Rectal smooth muscle tissue (tissue), 1 donor: ENCODE measurements around the gene IQCE.

Source experiments
- H3K27ac ChIP-seq: one replicate; pipeline ENCODE4 v1.7.0; 2013; ENCODE audit warnings: low read depth, low read length, inconsistent platforms
- H3K27me3 ChIP-seq: one replicate; pipeline ENCODE4 v1.7.0; 2013; ENCODE audit warnings: low read length; ENCODE audit not compliant: control insufficient read depth, insufficient read depth
- H3K36me3 ChIP-seq: one replicate; pipeline ENCODE4 v1.7.0; 2013; ENCODE audit warnings: low read length; ENCODE audit not compliant: control insufficient read depth, insufficient read depth
- H3K4me1 ChIP-seq: one replicate; pipeline ENCODE4 v1.7.0; 2013; ENCODE audit warnings: low read length; ENCODE audit not compliant: control insufficient read depth, insufficient read depth
- H3K4me3 ChIP-seq: one replicate; pipeline ENCODE4 v1.7.0; 2013; ENCODE audit warnings: low read length
- H3K9ac ChIP-seq: one replicate; pipeline ENCODE4 v1.7.0; 2013; ENCODE audit warnings: low read length

The IQCE gene

DNA sequence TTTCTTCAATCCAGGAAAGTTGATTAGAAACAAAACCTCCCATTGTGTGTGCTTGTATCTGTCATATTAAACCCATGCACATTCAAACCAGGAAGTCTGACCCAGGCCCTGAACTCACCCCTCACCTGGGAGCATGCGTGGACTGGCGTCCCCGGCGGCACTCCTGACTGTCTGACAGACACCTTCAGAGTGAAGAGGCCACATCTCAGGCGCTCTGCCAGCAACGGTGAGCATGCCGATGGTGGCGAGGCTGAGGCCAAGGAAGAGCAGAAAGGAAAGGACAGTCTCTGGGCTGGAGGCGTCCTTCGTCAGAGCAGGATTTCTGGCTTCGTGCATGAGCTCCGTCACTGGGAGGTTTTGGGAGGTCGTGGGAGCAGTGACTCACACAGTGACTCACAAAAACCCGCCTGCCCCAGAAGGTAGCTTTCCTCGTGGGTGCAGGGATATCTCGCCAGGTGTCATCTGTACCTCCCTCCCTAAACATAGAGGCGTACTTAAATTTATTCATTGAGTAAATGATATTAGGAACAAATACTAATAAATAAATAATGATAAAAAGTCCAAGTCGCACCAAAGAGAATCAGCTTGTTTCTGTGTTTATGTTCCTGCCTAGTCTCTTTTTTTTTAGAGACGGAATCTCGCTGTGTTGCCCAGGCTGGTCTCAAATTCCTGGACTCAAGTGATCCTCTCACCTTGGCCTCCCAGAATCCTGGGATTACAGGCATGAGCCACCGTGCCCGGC lies 13.5 kb downstream of the IQCE start:
- no peak overlapping the region for H3K9ac ChIP-seq
- no peak overlapping the region for H3K4me3 ChIP-seq
- H3K27me3 ChIP-seq, result no peaks in the 10 kb centered on the region
- no peaks in the 10 kb centered on the region for H3K4me1 ChIP-seq
- H3K27ac ChIP-seq, result no peak overlapping the region
- peaks cover 5% of the 10 kb centered on the region for H3K36me3 ChIP-seq

DNA sequence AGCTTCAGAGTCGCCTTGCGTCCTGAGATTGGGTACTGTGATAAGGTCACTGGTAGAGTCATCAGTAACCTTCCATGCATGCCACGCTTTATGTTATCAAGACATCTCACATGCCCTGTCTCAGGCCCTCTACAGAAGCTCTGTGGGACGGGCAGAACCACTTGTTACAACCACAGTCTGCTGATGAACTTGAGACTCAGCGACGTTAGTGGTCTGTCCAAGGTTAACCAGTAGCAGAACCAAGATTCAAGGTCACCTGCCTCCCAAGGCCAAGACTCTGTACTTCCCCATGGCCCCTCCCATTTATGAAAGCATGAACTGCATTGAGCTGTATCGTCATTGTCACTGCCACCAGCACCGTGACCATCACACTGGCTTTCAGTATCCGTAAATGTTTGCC lies 15.0 kb downstream of the IQCE start:
- Histone ChIP-seq H3K27ac (no peak overlapping the region), H3K4me3 (no peak overlapping the region), H3K9ac (no peak overlapping the region), H3K27me3 (no peaks in the 10 kb centered on the region), H3K4me1 (no peaks in the 10 kb centered on the region), H3K36me3 (peaks cover 5% of the 10 kb centered on the region)

DNA sequence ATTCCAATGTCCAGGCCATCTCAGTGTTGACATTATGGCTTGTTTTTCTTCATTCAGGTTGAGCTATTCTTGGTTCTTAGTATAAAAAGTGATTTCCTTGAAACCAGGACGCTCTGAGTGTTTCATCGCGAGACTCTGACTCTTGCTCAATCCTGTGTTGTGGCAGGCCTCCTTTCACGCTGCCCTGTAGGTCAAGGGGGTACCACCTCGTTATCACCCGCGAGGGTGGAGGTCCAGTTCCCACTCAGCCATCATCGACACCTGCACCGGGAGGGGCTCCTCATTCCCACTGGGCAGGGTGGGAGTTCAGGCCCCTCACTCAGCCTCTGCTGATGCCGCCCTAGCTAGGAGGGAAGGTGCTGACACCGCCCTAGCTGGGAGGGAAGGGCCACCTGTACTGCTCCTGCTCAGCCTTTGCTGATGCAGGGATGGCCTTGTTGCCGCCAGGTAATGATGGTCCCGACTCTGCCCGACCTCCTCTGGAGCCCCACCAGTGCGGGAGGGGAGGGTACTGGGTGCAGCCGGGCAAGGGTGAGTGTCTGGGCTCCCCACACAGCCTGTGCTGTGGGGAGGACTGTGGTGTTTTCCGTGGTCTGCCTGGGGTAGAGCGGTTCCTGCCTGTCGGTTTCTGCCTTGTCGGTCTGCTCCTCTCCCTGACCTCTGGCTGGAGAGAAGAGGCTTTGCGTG lies 16.4 kb downstream of the IQCE start:
- Histone ChIP-seq H3K36me3 (peaks cover 5% of the 10 kb centered on the region), H3K9ac (no peak overlapping the region), H3K4me1 (no peaks in the 10 kb centered on the region), H3K4me3 (no peak overlapping the region), H3K27ac (no peak overlapping the region), H3K27me3 (no peaks in the 10 kb centered on the region)

DNA sequence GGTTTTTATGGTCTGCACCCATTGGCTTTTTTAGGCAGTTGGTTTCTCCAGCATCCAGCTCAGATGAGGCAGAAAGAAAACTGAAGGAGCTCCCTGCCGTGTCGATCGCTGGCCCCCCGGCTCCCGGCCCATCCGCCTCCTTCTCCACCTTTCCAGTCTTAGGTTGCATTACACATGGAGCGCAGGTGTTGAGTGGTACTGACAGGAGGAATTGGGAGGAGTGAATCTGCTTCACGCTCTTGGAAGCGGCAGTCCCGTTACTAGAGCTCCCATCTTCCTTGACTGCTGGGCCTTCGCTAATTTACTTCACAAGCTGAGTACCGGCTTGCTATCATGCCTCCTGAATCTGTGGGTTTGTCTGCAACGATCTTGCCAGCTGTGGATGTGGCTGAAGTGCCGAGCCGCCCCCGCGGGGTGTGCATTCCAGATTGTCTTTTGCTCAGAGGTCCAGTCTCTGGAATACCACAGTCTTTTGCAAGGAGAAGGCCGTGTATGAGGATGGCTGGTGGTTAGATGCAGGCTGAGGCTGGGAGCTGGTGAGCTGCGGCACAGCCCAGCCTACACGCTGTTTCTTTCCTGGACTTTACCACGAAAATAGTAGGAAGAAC lies 17.1 kb downstream of the IQCE start:
- H3K27me3 ChIP-seq, result no peaks in the 10 kb centered on the region
- H3K4me1 ChIP-seq, result no peaks in the 10 kb centered on the region
- peaks cover 5% of the 10 kb centered on the region for H3K36me3 ChIP-seq
- H3K27ac ChIP-seq, result no peak overlapping the region
- H3K9ac ChIP-seq, result no peak overlapping the region
- no peak overlapping the region for H3K4me3 ChIP-seq

DNA sequence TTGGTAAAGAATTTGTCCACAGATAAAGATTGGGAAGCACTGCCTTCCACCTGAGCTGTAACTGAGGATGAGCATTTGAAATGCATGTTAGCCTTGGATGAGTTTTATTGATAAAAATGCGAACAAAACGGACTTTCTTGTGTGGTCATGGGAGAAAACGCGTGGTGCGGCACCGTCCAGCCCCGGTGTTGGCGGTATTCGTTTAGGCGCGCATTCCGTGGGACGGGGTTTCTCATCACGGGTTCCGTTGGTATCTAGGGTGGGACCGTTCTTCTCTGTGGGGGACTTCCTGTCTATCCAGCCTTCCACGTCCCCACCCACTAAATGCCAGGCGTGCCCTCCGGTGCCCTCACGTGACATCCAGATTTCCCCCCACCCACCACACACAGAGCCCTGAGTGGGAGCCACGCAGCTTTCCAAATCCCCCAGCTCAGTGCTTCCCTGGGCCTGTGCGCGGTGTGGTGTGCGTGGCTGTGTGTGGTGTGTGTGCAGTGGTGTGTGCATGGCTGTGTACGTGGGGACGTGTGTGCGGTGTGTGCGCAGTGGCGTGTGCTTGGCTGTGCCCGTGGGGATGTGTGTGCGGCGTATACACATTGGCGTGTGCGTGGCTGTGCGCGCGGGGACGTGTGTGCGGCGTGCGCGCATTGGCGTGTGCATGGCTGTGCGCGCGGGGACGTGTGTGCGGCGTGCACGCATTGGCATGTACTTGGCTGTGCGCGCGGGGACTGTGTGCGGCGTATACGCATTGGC lies 18.1 kb downstream of the IQCE start:
- Histone ChIP-seq H3K27me3 (no peaks in the 10 kb centered on the region), H3K4me3 (no peak overlapping the region), H3K9ac (no peak overlapping the region), H3K4me1 (no peaks in the 10 kb centered on the region), H3K36me3 (peaks cover 5% of the 10 kb centered on the region), H3K27ac (no peak overlapping the region)

DNA sequence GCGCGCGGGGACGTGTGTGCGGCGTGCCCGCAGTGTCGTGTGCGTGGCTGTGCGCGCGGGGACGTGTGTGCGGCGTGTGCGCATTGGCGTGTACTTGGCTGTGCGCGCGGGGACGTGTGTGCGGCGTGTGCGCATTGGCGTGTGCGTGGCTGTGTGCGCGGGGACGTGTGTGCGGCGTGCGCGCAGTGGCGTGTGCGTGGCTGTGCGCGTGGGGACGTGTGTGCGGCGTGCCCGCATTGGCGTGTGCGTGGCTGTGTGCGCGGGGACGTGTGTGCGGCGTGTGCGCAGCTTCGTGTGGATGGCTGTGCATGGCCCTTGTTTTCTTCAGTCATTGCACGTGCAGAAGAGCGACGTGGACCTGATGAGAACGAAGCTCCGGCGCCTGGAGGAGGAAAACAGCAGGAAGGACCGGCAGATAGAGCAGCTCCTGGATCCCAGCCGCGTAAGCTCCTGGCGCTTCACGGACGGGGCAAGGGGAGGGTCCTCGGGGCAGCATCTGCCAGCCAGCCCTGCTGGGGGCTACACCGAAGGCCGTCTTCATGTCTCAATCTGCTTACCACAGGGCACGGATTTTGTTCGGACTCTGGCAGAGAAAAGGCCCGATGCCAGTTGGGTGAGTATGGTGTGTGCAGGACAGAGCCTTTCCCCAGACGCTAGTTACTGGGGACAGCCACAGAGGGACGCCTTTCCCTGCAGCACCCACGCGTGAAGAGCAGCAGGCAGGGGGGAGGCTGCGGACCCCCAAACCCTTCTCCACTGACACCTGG lies 19.3 kb downstream of the IQCE start:
- H3K36me3 ChIP-seq, result peaks cover 2% of the 10 kb centered on the region
- no peaks in the 10 kb centered on the region for H3K4me1 ChIP-seq
- H3K9ac ChIP-seq, result no peak overlapping the region
- H3K4me3 ChIP-seq, result no peak overlapping the region
- H3K27ac ChIP-seq, result no peak overlapping the region
- no peaks in the 10 kb centered on the region for H3K27me3 ChIP-seq

DNA sequence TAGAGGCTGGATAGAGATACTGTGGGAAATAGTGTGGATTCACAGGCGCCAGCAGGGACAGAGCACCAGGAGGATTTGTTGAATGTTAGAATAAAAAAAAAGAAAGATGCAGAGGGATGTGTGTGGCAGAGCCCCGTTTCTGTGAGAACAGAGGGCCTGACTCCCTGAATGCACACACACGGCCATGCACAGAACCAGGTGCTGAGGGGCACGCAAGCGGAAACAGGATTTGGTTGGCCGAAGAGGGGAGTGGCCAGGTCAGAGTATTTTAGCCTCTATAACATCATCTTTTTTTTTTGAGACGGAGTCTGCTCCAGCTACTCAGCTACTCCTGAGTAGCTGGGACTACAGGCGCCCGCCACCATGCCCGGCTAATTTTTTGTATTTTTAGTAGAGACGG lies 21.9 kb downstream of the IQCE start:
- no peak overlapping the region for H3K27ac ChIP-seq
- no peaks in the 10 kb centered on the region for H3K27me3 ChIP-seq
- H3K36me3 ChIP-seq, result peaks cover 5% of the 10 kb centered on the region
- H3K9ac ChIP-seq, result no peak overlapping the region
- no peaks in the 10 kb centered on the region for H3K4me1 ChIP-seq
- no peak overlapping the region for H3K4me3 ChIP-seq

DNA sequence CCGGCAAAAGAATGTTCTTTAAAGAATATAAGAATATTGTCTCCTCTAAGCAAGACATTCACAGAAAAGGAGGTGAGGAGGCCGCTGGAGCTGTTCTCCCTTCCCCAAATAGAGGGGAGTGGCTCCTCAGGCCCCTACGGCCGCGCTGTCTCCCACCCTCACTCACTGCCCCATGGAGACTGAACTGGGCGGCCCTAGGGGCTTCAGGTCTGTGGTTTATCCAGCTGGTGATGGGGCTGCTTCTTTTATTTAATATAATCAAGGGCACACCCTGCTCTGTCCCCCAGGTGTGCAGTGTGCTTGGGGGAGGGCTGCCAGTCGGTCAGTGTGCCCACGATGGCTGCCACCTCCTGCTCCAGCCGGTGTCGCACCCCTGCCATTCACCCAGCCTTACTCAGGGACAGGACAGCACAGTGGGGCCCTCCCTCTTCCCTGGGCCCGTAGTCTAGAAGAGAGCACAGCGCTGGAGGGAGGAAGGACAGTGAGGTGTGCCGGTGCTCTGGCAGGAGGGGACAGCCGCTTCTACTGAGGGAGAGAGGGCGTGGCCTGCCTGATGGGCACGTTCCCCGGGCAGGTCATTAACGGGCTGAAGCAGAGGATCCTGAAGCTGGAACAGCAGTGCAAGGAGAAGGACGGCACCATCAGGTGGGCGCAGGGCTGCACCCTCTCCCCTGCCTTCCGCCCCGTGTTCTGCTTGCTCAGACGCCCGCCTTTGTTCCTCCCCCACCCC lies 23.4 kb downstream of the IQCE start:
- H3K36me3 ChIP-seq, result peaks cover 13% of the 10 kb centered on the region
- H3K9ac ChIP-seq, result no peak overlapping the region
- H3K27me3 ChIP-seq, result no peaks in the 10 kb centered on the region
- H3K4me3 ChIP-seq, result no peak overlapping the region
- no peaks in the 10 kb centered on the region for H3K4me1 ChIP-seq
- H3K27ac ChIP-seq, result no peak overlapping the region

DNA sequence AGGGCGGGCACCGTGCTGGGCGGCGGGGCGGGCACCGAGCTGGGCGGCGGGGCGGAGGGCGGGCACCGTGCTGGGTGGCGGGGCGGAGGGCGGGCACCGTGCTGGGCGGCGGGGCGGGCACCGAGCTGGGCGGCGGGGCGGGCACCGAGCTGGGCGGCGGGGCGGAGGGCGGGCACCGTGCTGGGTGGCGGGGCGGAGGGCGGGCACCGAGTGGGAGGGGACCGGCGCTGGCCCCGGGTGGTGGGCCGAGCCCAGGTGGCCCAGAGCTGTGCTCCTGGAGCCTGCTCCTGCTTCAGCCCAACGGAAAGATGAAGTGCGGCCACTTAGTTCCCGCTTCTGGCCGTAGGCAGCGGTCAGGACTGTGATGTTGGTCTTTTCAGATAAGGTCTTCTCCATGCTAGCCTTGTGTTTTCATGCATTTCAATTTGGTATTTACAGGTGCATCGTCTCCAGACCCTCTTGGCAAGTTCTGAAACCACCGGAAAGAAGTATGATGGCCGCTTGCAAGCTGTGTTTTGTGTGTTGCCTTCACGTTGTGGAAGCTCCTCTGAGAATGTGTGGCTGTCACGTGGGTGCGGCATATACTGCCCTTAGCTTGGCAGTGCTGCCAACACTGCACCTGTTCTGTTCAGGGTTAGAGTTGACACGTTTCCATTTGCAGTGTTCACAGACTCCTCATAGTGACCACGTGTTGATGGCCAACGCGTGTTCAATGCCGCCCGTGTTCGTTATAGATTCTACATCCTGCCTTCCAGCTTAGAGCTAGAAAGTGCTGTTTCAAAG lies 25.2 kb downstream of the IQCE start:
- Histone ChIP-seq H3K27me3 (no peaks in the 10 kb centered on the region), H3K4me3 (no peak overlapping the region), H3K36me3 (peaks cover 13% of the 10 kb centered on the region), H3K27ac (no peak overlapping the region), H3K9ac (no peak overlapping the region), H3K4me1 (no peaks in the 10 kb centered on the region)

DNA sequence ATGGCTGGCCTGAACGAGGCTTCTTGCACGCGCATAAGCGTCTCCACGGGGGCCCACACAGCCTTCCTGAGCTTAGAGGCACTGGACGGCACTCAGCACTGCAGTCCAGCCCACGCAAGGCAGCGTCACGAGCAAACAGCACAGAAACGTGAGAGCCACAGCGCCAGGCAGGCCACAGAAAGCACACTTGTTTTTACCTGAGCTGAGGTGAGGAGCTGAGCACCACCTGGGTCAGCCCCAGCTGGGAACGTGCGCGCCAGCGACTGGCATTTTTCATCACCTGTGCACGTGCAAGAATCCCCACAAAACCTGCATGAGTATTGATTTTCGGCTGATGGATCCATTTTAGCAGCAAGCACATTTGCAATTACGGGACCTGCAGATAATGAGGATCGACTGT lies 26.7 kb downstream of the IQCE start:
- no peaks in the 10 kb centered on the region for H3K27me3 ChIP-seq
- no peak overlapping the region for H3K4me3 ChIP-seq
- H3K9ac ChIP-seq, result no peak overlapping the region
- no peaks in the 10 kb centered on the region for H3K4me1 ChIP-seq
- no peak overlapping the region for H3K27ac ChIP-seq
- peaks cover 16% of the 10 kb centered on the region for H3K36me3 ChIP-seq
